ENCODE measurements around the gene PHF20.

DNA sequence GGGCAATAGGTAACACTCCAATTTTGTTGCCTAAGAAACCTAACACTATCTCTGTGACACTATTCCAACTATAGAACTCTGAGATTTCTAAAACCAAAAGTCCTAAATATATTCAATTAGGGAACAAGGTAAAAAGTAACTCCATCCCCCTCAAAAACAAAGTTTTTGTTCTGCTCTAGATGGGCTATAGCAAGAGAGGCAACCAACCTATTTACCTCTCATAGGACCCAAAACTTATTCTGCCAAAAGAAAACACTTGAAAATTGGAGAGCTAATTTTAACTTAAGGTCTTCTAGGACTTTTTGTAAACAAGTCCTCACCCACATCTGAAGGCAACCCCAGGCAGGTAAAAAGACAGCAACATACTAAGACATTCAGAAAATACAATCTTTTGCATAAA, 37.4 kb upstream of the PHF20 start:
- TF ChIP-seq, protein P1, sequence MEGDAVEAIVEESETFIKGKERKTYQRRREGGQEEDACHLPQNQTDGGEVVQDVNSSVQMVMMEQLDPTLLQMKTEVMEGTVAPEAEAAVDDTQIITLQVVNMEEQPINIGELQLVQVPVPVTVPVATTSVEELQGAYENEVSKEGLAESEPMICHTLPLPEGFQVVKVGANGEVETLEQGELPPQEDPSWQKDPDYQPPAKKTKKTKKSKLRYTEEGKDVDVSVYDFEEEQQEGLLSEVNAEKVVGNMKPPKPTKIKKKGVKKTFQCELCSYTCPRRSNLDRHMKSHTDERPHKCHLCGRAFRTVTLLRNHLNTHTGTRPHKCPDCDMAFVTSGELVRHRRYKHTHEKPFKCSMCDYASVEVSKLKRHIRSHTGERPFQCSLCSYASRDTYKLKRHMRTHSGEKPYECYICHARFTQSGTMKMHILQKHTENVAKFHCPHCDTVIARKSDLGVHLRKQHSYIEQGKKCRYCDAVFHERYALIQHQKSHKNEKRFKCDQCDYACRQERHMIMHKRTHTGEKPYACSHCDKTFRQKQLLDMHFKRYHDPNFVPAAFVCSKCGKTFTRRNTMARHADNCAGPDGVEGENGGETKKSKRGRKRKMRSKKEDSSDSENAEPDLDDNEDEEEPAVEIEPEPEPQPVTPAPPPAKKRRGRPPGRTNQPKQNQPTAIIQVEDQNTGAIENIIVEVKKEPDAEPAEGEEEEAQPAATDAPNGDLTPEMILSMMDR (optimal IDR thresholded peaks at IDR 0.05 in 1 of 3, IDR thresholded peaks at IDR 0.05 in 1 of 3, conservative IDR thresholded peaks at IDR 0.05 in 1 of 3; ENCODE audit: extremely low read depth in 1 of 3, insufficient read depth in 2 of 3, low read length in 3 of 3), result no peak
- TF ChIP-seq EZH2 (IDR thresholded peaks at IDR 0.05; ENCODE audit: low read length), result no peak
